Activated naive CD4-positive, alpha-beta T cell treated with anti-CD3 and anti-CD28 coated beads, Interleukin-2, amount 10 ng/mL, durations not matched to agents 7 days and 5 days (primary cell): Measurements from ENCODE around the gene SLC38A8.
A peak's percentile ranks its signal among the peaks of the same experiment; 100 is the strongest.

Source experiments
- CTCF ChIA-PET: fragments of 350-600 bp; sonication (Branson Sonifier 250); formaldehyde crosslinking; loops from one replicate; lab custom pipeline; 2021; ENCODE audit warnings: antibody characterized with exemption; lab: Charles Lee
- DNase-seq: peaks from one replicate; pipeline ENCODE4 v3.0.0-alpha.2; 2020
- H3K27ac Mint-ChIP-seq: one replicate; pipeline ENCODE4 v1.8.0; 2021; ENCODE audit warnings: mild to moderate bottlenecking, moderate library complexity, mixed read lengths
- H3K27me3 Mint-ChIP-seq: one replicate; pipeline ENCODE4 v1.8.0; 2021; ENCODE audit warnings: mild to moderate bottlenecking, mixed read lengths
- H3K36me3 Mint-ChIP-seq: one replicate; pipeline ENCODE4 v1.8.0; 2021; ENCODE audit warnings: mixed read lengths
- H3K4me1 Mint-ChIP-seq: one replicate; pipeline ENCODE4 v1.8.0; 2021; ENCODE audit warnings: mixed read lengths
- H3K4me3 Mint-ChIP-seq: one replicate; pipeline ENCODE4 v1.8.0; 2021; ENCODE audit warnings: mild to moderate bottlenecking, moderate library complexity, mixed read lengths
- H3K9me3 Mint-ChIP-seq: one replicate; pipeline ENCODE4 v1.8.0; 2021; ENCODE audit warnings: mixed read lengths

SLC38A8 gene

GRCh38 chr16:84024854-84025253 lies 17.7 kb downstream of the SLC38A8 start:
- Mint-ChIP-seq H3K4me3 (no peak overlapping the region), H3K9me3 (peaks cover 7% of the 10 kb centered on the region), H3K36me3 (no peaks in the 10 kb centered on the region), H3K27ac (no peak overlapping the region), H3K27me3 (peaks cover 42% of the 10 kb centered on the region), H3K4me1 (peaks cover 7% of the 10 kb centered on the region)
- no peak for DNase-seq
- CTCF ChIA-PET: interaction anchor here (1.0 kb wide), 1 partner anchor 11 kb away, joined by 3 read pairs; no protein-coding TSS in a partner anchor

GRCh38 chr16:84022644-84023043 lies 20.0 kb downstream of the SLC38A8 start:
- no peak for DNase-seq
- Mint-ChIP-seq H3K27me3 (peaks cover 27% of the 10 kb centered on the region), H3K9me3 (peaks cover 13% of the 10 kb centered on the region), H3K4me1 (no peaks in the 10 kb centered on the region), H3K4me3 (no peak overlapping the region), H3K36me3 (no peaks in the 10 kb centered on the region), H3K27ac (no peak overlapping the region)
- CTCF ChIA-PET: no interaction called here

- Mint-ChIP-seq H3K9me3 (peaks cover 13% of the 10 kb centered on the region), H3K36me3 (no peaks in the 10 kb centered on the region), H3K4me1 (no peaks in the 10 kb centered on the region), H3K27ac (no peak overlapping the region), H3K4me3 (no peak overlapping the region), H3K27me3 (peaks cover 30% of the 10 kb centered on the region)
- DNase-seq: no peak
- CTCF ChIA-PET: no interaction called here
Observed at GRCh38 chr16:84021488-84021887, 21.1 kb downstream of the SLC38A8 start.

GRCh38 chr16:84020353-84020752 lies 22.2 kb downstream of the SLC38A8 start:
- Mint-ChIP-seq H3K4me1 (no peaks in the 10 kb centered on the region), H3K9me3 (peaks cover 13% of the 10 kb centered on the region), H3K27ac (no peak overlapping the region), H3K4me3 (no peak overlapping the region), H3K36me3 (no peaks in the 10 kb centered on the region), H3K27me3 (peaks cover 30% of the 10 kb centered on the region)
- CTCF ChIA-PET: no interaction called here
- no peak for DNase-seq

GRCh38 chr16:84018710-84019109 lies 23.9 kb downstream of the SLC38A8 start:
- DNase-seq: no peak
- Mint-ChIP-seq H3K27ac (no peak overlapping the region), H3K9me3 (peaks cover 13% of the 10 kb centered on the region), H3K4me1 (peaks cover 12% of the 10 kb centered on the region), H3K27me3 (peaks cover 33% of the 10 kb centered on the region), H3K4me3 (no peak overlapping the region), H3K36me3 (no peaks in the 10 kb centered on the region)
- CTCF ChIA-PET: no interaction called here

GRCh38 chr16:84016477-84016876 lies 26.1 kb downstream of the SLC38A8 start:
- Mint-ChIP-seq H3K27ac (no peak overlapping the region), H3K36me3 (no peaks in the 10 kb centered on the region), H3K9me3 (peaks cover 9% of the 10 kb centered on the region), H3K4me3 (no peak overlapping the region), H3K4me1 (peaks cover 12% of the 10 kb centered on the region), H3K27me3 (peaks cover 25% of the 10 kb centered on the region)
- no peak for DNase-seq
- CTCF ChIA-PET: no interaction called here

- CTCF ChIA-PET: interaction anchor here (0.7 kb wide), 1 partner anchor 171 kb away, joined by 3 read pairs; the partner anchor contains the start of gene TAF1C
- no peak overlapping the region for H3K27ac Mint-ChIP-seq
- H3K27me3 Mint-ChIP-seq: peaks cover 24% of the 10 kb centered on the region
- DNase-seq: no peak
- no peak overlapping the region for H3K4me3 Mint-ChIP-seq
- peaks cover 12% of the 10 kb centered on the region for H3K4me1 Mint-ChIP-seq
- H3K9me3 Mint-ChIP-seq: peaks cover 5% of the 10 kb centered on the region
- H3K36me3 Mint-ChIP-seq: no peaks in the 10 kb centered on the region
Observed at GRCh38 chr16:84015399-84015798, 27.2 kb downstream of the SLC38A8 start.

GRCh38 chr16:84014570-84015327 lies 27.8 kb downstream of the SLC38A8 start:
- Mint-ChIP-seq H3K4me1 (peaks cover 12% of the 10 kb centered on the region), H3K27me3 (peaks cover 18% of the 10 kb centered on the region), H3K4me3 (no peak overlapping the region), H3K9me3 (peaks cover 5% of the 10 kb centered on the region), H3K36me3 (no peaks in the 10 kb centered on the region), H3K27ac (no peak overlapping the region)
- no peak for DNase-seq
- CTCF ChIA-PET: interaction anchor here (0.8 kb wide), 1 partner anchor 161 kb away, joined by 3 read pairs; no protein-coding TSS in a partner anchor

GRCh38 chr16:84013787-84014569 lies 28.6 kb downstream of the SLC38A8 start:
- Mint-ChIP-seq H3K4me1 (peaks cover 12% of the 10 kb centered on the region), H3K27ac (no peak overlapping the region), H3K9me3 (no peaks in the 10 kb centered on the region), H3K4me3 (no peak overlapping the region), H3K27me3 (peaks cover 14% of the 10 kb centered on the region), H3K36me3 (no peaks in the 10 kb centered on the region)
- peak; percentile 75 for DNase-seq
- CTCF ChIA-PET: interaction anchor here (0.8 to 1.4 kb wide), 4 partner anchors 11 to 162 kb away, joined by 3 to 5 read pairs (median 3); no protein-coding TSS in a partner anchor

- no peaks in the 10 kb centered on the region for H3K9me3 Mint-ChIP-seq
- H3K27me3 Mint-ChIP-seq: peaks cover 14% of the 10 kb centered on the region
- CTCF ChIA-PET: no interaction called here
- H3K36me3 Mint-ChIP-seq: no peaks in the 10 kb centered on the region
- H3K4me3 Mint-ChIP-seq: no peak overlapping the region
- H3K4me1 Mint-ChIP-seq: peaks cover 5% of the 10 kb centered on the region
- DNase-seq: no peak
- H3K27ac Mint-ChIP-seq: no peak overlapping the region
Observed at GRCh38 chr16:84009282-84009681, 33.3 kb downstream of the SLC38A8 start.

GRCh38 chr16:84007965-84008364 lies 34.6 kb downstream of the SLC38A8 start:
- Mint-ChIP-seq H3K27me3 (peaks cover 17% of the 10 kb centered on the region), H3K9me3 (no peaks in the 10 kb centered on the region), H3K4me1 (no peaks in the 10 kb centered on the region), H3K4me3 (no peak overlapping the region), H3K36me3 (no peaks in the 10 kb centered on the region), H3K27ac (no peak overlapping the region)
- DNase-seq: no peak
- CTCF ChIA-PET: no interaction called here

- Mint-ChIP-seq H3K27ac (no peak overlapping the region), H3K4me3 (no peak overlapping the region), H3K27me3 (peaks cover 17% of the 10 kb centered on the region), H3K9me3 (no peaks in the 10 kb centered on the region), H3K4me1 (no peaks in the 10 kb centered on the region), H3K36me3 (no peaks in the 10 kb centered on the region)
- CTCF ChIA-PET: no interaction called here
- no peak for DNase-seq
Observed at GRCh38 chr16:84007520-84007919, 35.1 kb downstream of the SLC38A8 start.

- Mint-ChIP-seq H3K4me3 (no peak overlapping the region), H3K27ac (no peak overlapping the region), H3K4me1 (no peaks in the 10 kb centered on the region), H3K36me3 (no peaks in the 10 kb centered on the region), H3K9me3 (no peaks in the 10 kb centered on the region), H3K27me3 (peaks cover 20% of the 10 kb centered on the region)
- no peak for DNase-seq
- CTCF ChIA-PET: interaction anchor here (0.6 kb wide), 2 partner anchors 217 to 685 kb away, joined by 3 to 4 read pairs; no protein-coding TSS in a partner anchor
Observed at GRCh38 chr16:84005391-84005790, 37.2 kb downstream of the SLC38A8 start.

- no peak for DNase-seq
- Mint-ChIP-seq H3K27ac (no peak overlapping the region), H3K4me1 (no peaks in the 10 kb centered on the region), H3K27me3 (peaks cover 20% of the 10 kb centered on the region), H3K9me3 (no peaks in the 10 kb centered on the region), H3K4me3 (no peak overlapping the region), H3K36me3 (no peaks in the 10 kb centered on the region)
- CTCF ChIA-PET: no interaction called here
Observed at GRCh38 chr16:84004442-84004841, 38.2 kb downstream of the SLC38A8 start.
